Measurements from ENCODE around the gene THADA. TPM values are rescaled to one million over a fixed set of nuclear protein-coding genes. Genes with fewer than 3 reads are reported as not detected.

THADA gene
- total RNA-seq, 2 experiments from 2014 or later, result 31.2 to 32.3 TPM

GRCh38 chr2:43426305-43427031 is 169.4 kb downstream of the THADA start:
- no peaks in the 10 kb centered on the region for H3K79me2 ChIP-seq (ENCODE audit: insufficient read depth, low read depth, low read length)
- no TSS peak for BruUV-seq (replicated peaks)
- ChIA-PET CTCF (ENCODE audit: unreplicated experiment) (interaction anchor here (0.6 kb wide), 2 partner anchors 25 to 252 kb away, joined by 3 read pairs; no protein-coding TSS in a partner anchor), POLR2A (interaction anchor here (0.7 to 1.6 kb wide), 4 partner anchors 18 to 197 kb away, joined by 3 to 9 read pairs (median 4); no protein-coding TSS in a partner anchor)
- DNase-seq (ENCODE audit: low spot score), result peak; percentile 89
- H3K27ac ChIP-seq (ENCODE audit: low read depth, low read length, poor library complexity, severe bottlenecking), result peak overlapping the region; percentile 63
- no peak overlapping the region; the same call in 1 of the 2 replicates for H2AFZ ChIP-seq (ENCODE audit: low read length)
- H3K4me2 ChIP-seq (ENCODE audit: low read length), result peak overlapping the region; percentile 60
- TF ChIP-seq CTCF (conservative IDR thresholded peaks at IDR 0.05; ENCODE audit: low read length), result no peak
- no peak for TF ChIP-seq EZH2phosphoT487 (IDR thresholded peaks at IDR 0.05; ENCODE audit: borderline replicate concordance, low read depth, low read length)
- H3K4me3 ChIP-seq (ENCODE audit: low read depth, low read length, poor library complexity, severe bottlenecking), result no peak overlapping the region
- H3K36me3 ChIP-seq (ENCODE audit: insufficient read depth, low read length), result peaks cover 34% of the 10 kb centered on the region; the same call in 1 of the 2 replicates
- intact Hi-C loops (cut with micrococcal nuclease; ENCODE audit: unreplicated experiment), result no loop called here
- no peaks in the 10 kb centered on the region for H3K9me2 ChIP-seq (ENCODE audit: insufficient read depth, low read length)
- no peaks in the 10 kb centered on the region for H3K9me3 ChIP-seq (ENCODE audit: low read length)
- no peaks in the 10 kb centered on the region for H4K20me1 ChIP-seq (ENCODE audit: insufficient read depth, low read length)
- H3K4me1 ChIP-seq (ENCODE audit: insufficient read depth, low read length, poor library complexity, severe bottlenecking), result peaks cover 26% of the 10 kb centered on the region

- no peak overlapping the region; the same call in 1 of the 2 replicates for H2AFZ ChIP-seq (ENCODE audit: low read length)
- intact Hi-C loops (cut with micrococcal nuclease; ENCODE audit: unreplicated experiment), result no loop called here
- no TSS peak for BruUV-seq (replicated peaks)
Measured at GRCh38 chr2:43425659-43426058, 170.2 kb downstream of the THADA start.

More at GRCh38 chr2:43425659-43426058, 170.2 kb downstream of the THADA start:
- H3K79me2 ChIP-seq (ENCODE audit: insufficient read depth, low read depth, low read length), result no peaks in the 10 kb centered on the region
- H4K20me1 ChIP-seq (ENCODE audit: insufficient read depth, low read length), result no peaks in the 10 kb centered on the region
- ChIA-PET CTCF (ENCODE audit: unreplicated experiment) (no interaction called here), POLR2A (interaction anchor here (1.6 kb wide), 1 partner anchor 17 kb away, joined by 9 read pairs; no protein-coding TSS in a partner anchor)
- H3K27ac ChIP-seq (ENCODE audit: low read depth, low read length, poor library complexity, severe bottlenecking), result peak overlapping the region; percentile 63
- peaks cover 26% of the 10 kb centered on the region for H3K4me1 ChIP-seq (ENCODE audit: insufficient read depth, low read length, poor library complexity, severe bottlenecking)
- H3K4me3 ChIP-seq (ENCODE audit: low read depth, low read length, poor library complexity, severe bottlenecking), result no peak overlapping the region
- H3K36me3 ChIP-seq (ENCODE audit: insufficient read depth, low read length), result peaks cover 34% of the 10 kb centered on the region; the same call in 1 of the 2 replicates
- H3K9me3 ChIP-seq (ENCODE audit: low read length), result no peaks in the 10 kb centered on the region
- no peak for TF ChIP-seq CTCF (conservative IDR thresholded peaks at IDR 0.05; ENCODE audit: low read length)
- no peak for TF ChIP-seq EZH2phosphoT487 (IDR thresholded peaks at IDR 0.05; ENCODE audit: borderline replicate concordance, low read depth, low read length)
- peak; percentile 37 for DNase-seq (ENCODE audit: low spot score)
- H3K4me2 ChIP-seq (ENCODE audit: low read length), result peak overlapping the region; percentile 60
- no peaks in the 10 kb centered on the region for H3K9me2 ChIP-seq (ENCODE audit: insufficient read depth, low read length)

All from OCI-LY7 (cell line).